AG04449 (cell line): ENCODE measurements around the gene LRRC46.

Experiments used
- CTCF ChIA-PET: fragments of 350-600 bp; formaldehyde crosslinking; extraction: SDS; loops from one replicate; lab custom pipeline; 2021; ENCODE audit warnings: antibody characterized with exemption; lab: Yijun Ruan, JAX
- POLR2A ChIA-PET: fragments of 400-600, 350-600 bp; formaldehyde crosslinking; extraction: SDS; loops from one replicate; lab custom pipeline; 2020; ENCODE audit warnings: antibody characterized with exemption, inconsistent platforms; lab: Yijun Ruan, JAX
- DNase-seq: peaks from one replicate; pipeline ENCODE4 v3.0.0-alpha.2; 2010; ENCODE audit warnings: low read depth, low spot score
- H3K4me3 ChIP-seq: 2 replicates; pipeline ENCODE4 v1.5.1; 2011; ENCODE audit warnings: low read depth, mild to moderate bottlenecking, control low read depth, low read length
- TF ChIP-seq, protein P1 (sequence below): IDR thresholded peaks from one replicate; pipeline ENCODE4 v1.5.1; 2011; ENCODE audit warnings: mild to moderate bottlenecking, moderate library complexity, low read length, control low read depth, inconsistent platforms; ENCODE audit not compliant: insufficient read depth; ENCODE audit errors: missing control alignments

The LRRC46 gene

DNA sequence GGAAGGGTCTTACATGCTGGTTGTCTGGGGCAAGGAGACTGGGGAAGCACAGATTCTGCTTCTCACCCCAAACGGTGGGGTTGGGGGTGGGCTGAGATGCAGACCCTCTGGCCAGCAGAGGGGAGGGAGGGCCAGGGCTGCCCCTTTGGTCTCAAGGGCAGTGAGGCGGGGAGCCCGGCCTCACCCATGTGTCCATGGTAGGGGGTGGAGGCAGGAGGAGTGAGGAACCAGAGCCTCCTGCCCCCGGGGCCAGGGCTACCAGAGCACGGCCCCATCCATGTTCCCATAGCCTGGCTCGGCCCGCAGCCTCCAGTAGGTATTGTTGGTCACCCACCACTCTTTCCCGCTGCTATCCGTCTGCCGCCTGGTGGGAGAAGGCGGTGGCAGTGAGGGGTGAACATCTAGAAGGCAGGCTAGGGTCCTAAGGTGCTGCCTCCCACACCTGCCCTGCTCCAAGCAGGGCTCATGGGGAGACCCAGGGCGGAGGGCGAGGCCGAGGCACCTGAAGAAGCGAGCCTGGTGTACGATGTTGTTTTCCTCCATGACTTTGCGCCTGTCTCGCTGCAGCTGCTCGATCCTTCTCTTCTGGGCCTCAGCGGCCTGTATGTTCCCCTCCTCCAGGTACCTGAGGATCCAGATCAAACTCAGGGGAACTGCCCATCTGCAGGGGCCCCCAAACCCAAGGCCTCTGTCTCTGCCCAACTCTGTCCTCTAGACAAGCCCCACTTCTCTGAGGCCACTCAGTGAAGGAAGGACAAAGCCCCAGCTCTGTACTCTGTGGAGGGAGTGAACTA, 23.2 kb upstream of the LRRC46 start:
- CTCF ChIA-PET = interaction anchor here (1.0 kb wide), 1 partner anchor 33 kb away, joined by 3 read pairs; no protein-coding TSS in a partner anchor
- POLR2A ChIA-PET = no interaction called here
- no peak for DNase-seq
- TF ChIP-seq, protein P1, sequence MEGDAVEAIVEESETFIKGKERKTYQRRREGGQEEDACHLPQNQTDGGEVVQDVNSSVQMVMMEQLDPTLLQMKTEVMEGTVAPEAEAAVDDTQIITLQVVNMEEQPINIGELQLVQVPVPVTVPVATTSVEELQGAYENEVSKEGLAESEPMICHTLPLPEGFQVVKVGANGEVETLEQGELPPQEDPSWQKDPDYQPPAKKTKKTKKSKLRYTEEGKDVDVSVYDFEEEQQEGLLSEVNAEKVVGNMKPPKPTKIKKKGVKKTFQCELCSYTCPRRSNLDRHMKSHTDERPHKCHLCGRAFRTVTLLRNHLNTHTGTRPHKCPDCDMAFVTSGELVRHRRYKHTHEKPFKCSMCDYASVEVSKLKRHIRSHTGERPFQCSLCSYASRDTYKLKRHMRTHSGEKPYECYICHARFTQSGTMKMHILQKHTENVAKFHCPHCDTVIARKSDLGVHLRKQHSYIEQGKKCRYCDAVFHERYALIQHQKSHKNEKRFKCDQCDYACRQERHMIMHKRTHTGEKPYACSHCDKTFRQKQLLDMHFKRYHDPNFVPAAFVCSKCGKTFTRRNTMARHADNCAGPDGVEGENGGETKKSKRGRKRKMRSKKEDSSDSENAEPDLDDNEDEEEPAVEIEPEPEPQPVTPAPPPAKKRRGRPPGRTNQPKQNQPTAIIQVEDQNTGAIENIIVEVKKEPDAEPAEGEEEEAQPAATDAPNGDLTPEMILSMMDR = no peak
- no peak overlapping the region for H3K4me3 ChIP-seq

- ChIA-PET POLR2A (no interaction called here), CTCF (interaction anchor here (1.0 kb wide), 2 partner anchors 11 to 33 kb away, joined by 3 read pairs; no protein-coding TSS in a partner anchor)
- no peak overlapping the region for H3K4me3 ChIP-seq
- no peak for DNase-seq
- TF ChIP-seq, protein P1 = no peak
These were observed 22.5 kb upstream of the LRRC46 start for GRCh38 chr17:47808830-47809480.

DNA sequence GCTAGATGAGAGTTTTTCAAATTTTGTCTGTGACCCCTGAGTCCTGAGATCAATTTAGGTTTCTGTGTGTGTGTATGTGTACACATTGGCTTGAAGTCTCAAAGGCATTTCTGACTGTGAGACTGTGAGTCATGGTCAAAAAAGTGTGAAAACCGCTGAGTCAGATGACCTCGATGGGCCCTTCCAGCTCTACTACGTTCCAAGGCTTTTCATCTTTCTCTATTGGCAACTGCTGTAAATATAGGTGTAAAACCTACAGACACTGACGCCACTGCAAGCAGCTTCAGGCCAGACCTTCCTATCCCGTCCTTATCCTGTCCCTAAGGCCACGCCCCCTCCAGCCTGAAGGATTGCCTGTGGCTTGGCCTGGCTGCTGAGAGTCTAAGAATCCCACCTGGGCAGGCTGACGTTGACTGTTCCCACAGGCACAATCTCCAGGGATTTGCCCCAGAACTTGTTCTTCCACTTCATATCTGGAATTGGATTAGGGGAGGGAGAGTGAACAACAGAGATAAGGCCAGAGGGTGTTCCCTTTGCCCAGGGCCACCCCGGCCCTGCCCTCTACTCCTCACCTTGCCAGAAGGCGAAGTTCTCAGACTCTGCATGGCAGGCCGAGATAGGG, 21.2 kb upstream of the LRRC46 start:
- POLR2A ChIA-PET = no interaction called here
- DNase-seq = peak; percentile 60
- H3K4me3 ChIP-seq = no peak overlapping the region
- CTCF ChIA-PET = interaction anchor here (0.8 to 2.3 kb wide), 4 partner anchors 8 to 113 kb away, joined by 3 to 8 read pairs (median 4); partner anchors contain the start of genes LRRC46, MRPL10 and OSBPL7
- TF ChIP-seq, protein P1 = no peak

DNA sequence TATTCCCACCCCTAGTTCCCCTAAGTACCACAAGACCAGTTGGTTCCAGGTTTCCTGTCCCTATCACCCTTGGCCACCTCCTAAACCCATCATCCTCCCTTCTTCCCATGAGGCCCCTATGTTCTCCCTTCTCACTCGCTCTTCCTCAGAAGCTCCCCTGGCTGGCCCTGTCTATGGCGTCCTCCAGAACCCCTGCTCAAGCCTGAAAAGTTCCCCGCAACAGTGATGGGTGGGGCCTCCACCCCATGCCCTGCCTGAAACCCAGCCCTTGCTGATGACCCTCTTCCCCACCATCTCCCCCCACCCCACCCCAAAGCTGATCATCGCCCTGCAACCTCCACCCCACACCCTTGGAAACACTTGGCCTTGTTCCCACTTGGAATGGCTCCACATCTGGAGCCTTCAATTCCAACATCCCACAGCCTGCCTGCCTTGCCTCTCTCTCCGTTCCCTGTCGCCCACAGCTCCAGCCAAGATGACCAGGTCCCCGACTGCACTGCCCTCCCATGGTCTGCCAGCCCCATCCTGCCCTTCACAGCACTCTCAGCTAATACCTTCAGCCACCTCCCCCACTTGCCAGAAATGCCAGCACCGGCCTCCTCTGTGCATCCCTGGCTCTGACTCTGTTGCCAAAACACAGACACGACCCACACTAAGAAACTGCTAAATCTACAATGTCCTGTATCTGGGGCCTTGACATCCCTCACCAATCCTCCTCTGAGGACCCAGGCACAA, 20.4 kb upstream of the LRRC46 start:
- DNase-seq = no peak
- POLR2A ChIA-PET = no interaction called here
- TF ChIP-seq, protein P1 = no peak
- H3K4me3 ChIP-seq = no peak overlapping the region
- CTCF ChIA-PET = interaction anchor here (0.8 to 2.3 kb wide), 3 partner anchors 9 to 113 kb away, joined by 3 to 8 read pairs (median 3); partner anchors contain the start of gene OSBPL7

DNA sequence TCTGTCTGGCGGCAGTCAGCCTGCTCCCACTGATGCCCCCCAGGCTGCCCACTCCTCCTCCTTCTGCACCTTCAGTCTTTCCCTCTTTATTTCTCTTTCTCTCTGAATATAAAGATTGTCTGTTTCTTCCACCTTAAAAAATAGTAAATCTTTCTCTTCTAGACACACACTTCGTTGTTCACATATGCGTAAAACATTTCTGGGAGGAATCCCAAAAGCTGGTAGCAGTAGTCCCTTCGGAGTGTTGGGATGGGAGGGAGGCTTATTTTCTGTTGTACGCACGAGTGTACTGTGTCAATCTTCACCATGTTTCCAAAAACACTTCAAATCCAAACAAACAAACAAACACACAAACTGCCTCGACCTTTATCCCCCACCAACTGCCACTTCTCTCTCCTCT, 19.8 kb upstream of the LRRC46 start:
- POLR2A ChIA-PET = no interaction called here
- no peak for DNase-seq
- CTCF ChIA-PET = interaction anchor here (2.3 kb wide), 1 partner anchor 10 kb away, joined by 8 read pairs; no protein-coding TSS in a partner anchor

More for the DNA sequence above, 19.8 kb upstream of the LRRC46 start:
- TF ChIP-seq, protein P1 = no peak
- no peak overlapping the region for H3K4me3 ChIP-seq
